GM23248 (cell line): Measurements from ENCODE around the gene GFAP.

Source experiments
- EZH2 ChIP-seq: fragments of 200-600 bp; sonication (generic); IDR thresholded peaks from 2 replicates; pipeline ENCODE4 v1.6.1; 2018; ENCODE audit warnings: antibody characterized with exemption, mild to moderate bottlenecking; ENCODE audit not compliant: insufficient read depth, poor library complexity, severe bottlenecking
- EZH2phosphoT487 ChIP-seq: fragments of 200-600 bp; sonication (generic); IDR thresholded peaks from 2 replicates; pipeline ENCODE4 v1.6.1; 2018; ENCODE audit warnings: antibody characterized with exemption, moderate library complexity, mild to moderate bottlenecking, low read depth; ENCODE audit not compliant: insufficient read depth

DNA sequence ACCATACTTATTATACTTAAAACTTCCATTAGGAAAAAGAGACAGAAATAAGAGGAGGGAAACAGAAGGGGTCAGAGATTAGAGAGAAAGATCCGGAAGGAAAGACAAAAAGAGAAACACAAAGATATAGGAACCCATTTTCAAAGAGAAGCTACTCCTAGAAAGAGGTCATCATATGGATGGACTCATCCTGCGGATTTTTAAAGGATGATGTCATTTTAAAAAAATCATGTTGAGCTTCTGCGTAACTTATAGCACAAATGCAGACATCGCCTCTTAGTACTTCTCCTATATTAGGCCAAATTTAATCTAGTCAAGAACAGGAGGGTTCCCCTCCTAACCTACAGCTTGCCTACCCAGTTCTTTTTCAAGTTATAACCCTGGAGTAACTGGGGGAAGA, 34.2 kb downstream of the GFAP start:
- no peak for TF ChIP-seq EZH2
- TF ChIP-seq EZH2phosphoT487: no peak
